Cortex of kidney (tissue), 1 donor: ENCODE data around the gene HIPK3.
"Not testable (repeated sequence)": the region's sequence is repeated elsewhere in the genome, so short reads cannot be mapped to it uniquely, and the experiment has no call there.

Experiments used
- DNase-seq: peaks from one replicate; lab custom pipeline; 2025; lab: John Stamatoyannopoulos, UW

HIPK3 gene

DNA sequence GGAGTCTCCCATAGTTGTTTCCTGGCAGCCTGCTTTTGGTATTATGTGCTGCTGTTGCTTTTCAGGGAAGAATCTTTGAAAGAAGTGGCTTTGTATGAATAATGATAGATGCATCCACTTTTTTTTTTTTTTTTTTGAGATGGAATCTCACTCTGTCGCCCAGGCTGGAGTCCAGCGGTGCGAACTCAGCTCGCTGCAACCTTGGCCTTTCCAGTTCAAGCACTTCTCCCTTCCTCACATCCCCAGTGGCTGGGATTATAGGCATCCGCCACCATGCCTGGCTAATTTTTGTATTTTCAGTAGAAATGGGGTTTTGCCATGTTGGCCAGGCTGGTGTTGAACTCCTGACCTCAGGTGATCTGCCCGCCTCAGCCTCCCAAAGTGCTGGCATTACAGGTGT, 49.6 kb downstream of the HIPK3 start:
- not testable (repeated sequence) for DNase-seq

DNA sequence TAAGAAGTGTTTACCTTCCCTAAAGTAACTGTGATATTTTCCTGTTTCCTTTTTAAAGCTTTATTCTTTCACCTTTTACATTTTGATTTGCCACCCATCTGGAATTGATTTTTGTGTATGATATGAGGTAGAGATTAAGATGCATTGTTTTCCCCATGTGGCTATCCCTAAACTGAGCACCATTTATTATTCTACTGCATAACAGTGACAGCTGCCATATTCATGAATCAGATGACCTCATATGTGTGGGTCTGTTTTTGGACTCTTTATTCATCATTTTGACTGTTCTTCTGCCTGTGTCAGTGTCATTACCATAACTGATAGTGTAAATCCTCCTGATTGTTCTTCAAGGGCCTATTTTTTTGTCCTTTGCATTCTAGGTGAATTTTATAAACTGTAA, 50.8 kb downstream of the HIPK3 start:
- DNase-seq, result no peak

DNA sequence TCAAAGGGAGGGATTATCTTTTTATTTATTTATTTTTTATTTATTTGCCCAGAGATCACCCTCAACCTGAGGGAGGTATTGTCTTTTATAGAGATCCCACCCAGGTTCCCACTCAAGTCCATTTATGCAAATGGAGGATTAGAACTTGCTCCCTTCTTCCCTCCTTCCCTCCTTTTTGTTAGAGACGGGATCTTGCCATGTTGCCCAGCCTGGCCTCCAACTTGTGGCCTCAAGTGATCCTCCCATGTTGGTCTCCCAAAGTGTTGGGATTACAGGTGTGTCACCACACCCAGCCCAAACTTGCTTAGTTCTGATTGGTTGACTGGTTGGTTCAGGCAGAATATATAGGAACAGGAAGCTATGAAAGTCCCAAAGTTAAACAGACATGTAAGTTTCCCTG, 51.9 kb downstream of the HIPK3 start:
- DNase-seq, result no peak

DNA sequence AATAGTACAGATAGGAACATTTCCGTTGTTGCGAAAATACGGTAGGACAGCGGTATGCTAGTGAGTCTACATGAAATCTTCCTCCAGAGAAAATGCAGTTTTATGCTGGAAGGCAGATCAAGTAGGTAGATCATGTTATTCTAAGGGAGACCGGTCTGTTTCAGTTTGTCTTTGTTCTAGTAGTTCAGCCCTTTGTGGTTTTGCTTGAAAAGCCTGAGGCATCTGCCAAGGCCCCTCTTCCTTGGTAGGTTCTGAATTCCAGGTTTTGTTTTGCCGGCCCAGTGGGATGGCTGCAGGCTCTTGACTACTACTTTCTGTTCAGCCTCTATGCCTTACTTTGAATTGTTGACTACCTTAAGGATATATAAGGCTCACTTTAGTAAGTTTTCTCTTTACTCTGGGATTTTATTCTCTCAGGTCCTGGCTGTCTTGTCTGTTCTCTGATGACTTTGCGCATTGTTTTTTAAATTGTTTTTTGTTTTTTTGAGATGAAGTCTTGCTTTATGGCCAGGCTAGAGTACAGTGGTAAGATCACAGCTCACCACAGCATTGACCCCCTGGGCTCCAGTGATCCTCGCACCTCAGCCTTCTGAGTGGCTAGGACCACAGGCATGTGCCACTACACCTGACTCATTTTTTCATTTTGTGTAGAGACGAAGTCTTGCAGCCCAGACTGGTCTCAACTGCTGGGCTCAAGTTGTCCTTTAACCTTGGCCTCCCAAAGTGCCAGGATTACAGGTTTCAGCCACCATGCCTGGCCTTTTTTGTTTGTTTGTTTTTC, 53.7 kb downstream of the HIPK3 start:
- DNase-seq, result no peak

DNA sequence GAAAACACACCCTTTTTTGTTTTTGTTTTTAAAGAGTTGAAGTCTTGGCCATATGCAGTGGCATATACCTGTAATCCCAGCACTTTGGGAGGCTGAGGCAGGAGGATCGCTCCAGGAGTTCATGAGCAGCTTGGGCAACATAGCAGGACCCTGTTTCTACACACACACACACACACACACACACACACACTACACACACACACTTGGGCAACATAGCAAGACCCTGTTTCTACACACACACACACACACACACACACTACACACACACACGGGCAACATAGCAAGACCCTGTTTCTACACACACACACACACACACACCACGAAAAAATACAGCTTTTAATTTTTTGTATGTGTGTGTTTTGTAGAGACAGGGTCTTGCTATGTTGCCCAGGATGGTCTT, 54.5 kb downstream of the HIPK3 start:
- DNase-seq, result no peak

DNA sequence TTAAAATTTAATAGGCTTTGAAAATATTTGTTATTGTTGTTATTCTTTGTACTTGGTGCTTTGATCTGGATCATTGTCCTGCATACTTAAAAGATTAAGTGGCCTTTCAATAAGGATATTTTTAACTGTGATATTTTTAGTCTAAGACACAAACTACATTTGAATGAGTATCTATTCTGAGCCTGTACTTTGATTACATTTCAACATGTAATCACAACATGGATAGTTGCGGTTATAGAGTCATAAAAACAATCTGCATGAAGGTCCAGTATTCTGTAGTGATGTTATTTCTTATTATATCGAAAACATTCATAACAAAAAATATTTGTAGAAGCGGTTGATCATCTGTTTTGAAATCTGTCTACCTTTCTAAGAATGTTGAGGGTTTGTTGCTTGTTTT, 58.6 kb downstream of the HIPK3 start:
- no peak for DNase-seq

DNA sequence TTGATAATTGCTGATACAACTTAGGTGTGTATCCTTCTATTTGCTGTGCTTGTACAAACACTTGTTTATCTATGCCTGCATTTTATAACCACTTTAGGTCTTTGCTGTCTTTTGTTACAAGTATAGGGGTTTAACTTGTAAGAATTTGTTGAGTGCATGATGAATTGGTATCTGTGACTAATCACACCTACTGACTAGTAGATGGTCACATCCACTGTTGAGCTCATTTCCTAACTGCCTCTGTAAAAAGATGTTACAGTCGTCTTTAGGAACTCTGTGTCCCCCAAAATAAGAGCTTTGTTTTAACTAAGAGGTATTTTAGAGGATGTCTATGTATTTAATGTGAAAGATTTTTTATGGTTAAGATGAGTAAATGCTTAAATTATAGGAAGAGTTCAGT, 60.5 kb downstream of the HIPK3 start:
- DNase-seq, result no peak

DNA sequence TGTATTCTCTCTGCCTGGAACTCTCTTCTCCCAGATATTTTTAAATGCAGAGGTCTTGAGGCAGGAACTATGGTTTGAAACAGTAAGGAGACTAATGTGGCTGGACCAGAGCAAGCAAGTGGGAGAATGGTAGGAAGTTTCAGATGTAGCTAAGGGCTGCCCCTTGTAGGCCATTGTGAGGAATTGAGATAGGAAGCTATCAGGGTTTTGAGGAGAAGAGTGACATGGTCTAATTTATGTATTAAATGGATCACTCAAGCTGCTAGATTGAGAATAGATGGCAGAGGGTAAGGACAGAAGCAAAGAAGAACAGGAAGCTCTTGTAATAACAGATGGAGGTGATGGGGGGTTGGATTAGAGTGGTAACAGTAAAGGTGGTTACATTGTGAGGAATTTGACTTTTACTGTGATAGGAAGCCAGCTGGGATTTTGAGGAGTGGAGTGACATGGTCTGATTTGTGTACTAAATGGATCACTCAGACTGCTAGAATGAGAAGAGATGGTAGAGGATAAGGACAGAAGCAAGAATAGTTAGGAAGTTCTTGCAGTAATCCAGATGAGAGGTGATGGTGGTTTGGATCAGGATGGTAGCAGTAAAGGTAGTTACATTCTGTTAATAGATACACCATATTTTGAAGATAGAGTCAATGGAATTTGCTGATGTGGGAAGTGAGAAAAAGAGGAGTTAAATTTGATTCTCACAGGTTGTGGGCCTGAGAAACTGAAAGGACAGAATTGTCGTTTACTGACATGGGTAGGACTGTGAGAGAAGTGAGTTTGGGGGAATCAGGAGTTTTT, 63.0 kb downstream of the HIPK3 start:
- no peak for DNase-seq

DNA sequence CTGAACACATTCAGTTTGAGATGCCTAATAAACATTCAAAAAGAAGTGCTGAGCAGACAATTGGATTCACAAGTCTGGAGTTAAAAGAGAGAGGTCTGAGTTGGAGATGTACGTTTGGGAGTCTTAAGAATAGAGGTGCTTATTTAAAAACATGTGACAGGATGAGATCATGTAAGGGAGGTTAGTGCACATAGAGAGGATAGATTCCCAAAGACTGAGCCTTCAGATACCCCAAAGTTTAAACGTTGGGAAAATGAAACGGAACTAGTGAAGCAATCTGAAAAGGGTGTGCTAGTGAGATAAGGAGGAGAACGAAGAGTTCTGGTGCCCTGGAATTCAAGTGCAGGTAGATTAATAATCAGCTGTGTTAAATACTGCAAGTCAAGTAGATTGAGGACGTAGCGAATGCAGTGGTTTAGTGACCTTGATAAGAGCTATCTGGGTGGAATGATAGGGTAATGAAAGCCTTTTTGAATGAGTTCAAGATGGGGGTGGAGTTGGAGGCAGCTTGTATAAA, 63.7 kb downstream of the HIPK3 start:
- no peak for DNase-seq

DNA sequence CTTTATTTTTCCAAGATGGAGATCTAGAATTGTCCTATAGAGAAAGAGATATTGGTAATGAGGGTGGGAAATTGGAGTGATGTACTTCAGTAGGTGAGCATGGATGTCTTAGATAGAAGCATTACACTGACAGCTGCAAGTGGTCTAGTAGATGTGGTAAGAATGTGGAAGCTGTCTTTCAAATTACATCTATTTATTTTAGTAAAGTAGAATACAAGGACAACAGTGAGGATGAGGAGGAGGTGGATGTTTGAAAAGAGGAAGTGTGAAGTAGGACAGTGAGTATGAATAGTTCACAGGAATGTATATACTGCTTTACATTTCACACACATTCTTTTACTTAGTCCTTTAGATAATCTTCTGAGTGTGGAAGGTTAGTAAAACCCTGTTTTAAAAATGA, 64.2 kb downstream of the HIPK3 start:
- DNase-seq, result no peak

DNA sequence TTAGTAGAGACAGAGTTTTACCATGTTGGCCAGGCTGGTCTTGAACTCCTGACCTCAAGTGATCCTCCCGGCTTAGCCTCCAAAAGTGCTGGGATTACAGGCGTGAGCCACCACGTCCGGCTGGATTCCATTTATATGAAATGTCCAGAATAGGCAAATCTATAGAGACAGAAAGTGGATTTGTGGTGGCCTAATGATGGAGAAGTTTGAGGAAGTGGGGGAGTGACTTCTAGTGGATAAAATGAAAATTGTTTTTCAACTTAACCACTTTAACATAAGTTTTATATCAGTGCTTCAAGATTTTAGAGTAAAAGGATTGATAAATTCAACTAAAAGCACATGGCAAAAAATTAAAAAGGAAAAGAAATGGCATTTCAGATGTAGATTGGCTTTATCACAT, 66.2 kb downstream of the HIPK3 start:
- DNase-seq, result no peak

DNA sequence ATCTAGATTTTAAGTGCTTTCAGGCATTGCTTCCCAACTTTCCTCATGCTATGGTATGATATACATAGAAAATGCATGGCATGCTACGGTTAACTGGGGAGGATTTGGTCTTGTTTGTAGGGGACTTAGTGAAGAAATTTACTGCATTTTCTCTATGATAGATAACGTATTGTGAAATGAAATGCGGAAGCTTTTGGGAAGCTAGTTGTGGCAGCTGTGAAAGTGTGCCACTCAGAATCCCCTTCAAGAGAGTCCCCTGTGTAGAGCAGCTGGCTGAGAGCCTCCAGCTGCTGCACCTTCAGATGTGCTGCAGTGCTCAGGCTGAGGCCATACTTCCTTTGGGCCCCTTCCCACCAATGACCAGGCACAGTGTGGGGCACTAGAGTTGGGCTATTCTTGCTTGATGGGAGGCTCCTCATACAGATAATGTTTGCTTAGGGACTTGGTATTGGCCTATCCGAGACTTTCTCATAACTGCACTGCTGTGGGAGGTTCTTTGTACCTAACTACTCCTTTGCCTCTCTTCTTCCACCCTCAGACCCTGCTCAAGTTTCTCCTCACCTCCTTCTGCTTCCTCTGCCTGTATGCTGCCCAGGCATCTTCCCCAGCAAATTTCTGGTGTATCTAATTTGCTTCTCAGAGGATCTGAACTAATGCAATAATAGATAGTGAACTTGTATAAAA, 67.3 kb downstream of the HIPK3 start:
- no peak for DNase-seq

DNA sequence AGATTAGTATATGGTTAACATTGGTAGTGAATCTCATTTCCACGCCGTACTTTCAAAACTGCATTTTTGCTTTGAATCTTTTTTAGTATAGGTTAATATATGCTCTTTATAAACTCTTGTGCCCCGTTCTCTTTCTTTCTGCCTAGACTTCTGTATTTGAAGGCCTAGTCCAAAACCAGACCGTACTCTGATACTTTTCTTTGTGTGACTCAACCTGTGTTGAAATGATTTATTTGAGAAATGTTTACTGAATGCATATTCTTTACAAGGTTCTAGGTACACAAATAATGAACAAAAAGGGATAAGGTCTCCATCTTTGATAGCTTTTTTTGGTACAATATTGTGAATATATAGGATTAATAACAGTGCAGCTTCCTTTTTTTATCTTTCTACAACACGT, 68.3 kb downstream of the HIPK3 start:
- DNase-seq, result no peak

DNA sequence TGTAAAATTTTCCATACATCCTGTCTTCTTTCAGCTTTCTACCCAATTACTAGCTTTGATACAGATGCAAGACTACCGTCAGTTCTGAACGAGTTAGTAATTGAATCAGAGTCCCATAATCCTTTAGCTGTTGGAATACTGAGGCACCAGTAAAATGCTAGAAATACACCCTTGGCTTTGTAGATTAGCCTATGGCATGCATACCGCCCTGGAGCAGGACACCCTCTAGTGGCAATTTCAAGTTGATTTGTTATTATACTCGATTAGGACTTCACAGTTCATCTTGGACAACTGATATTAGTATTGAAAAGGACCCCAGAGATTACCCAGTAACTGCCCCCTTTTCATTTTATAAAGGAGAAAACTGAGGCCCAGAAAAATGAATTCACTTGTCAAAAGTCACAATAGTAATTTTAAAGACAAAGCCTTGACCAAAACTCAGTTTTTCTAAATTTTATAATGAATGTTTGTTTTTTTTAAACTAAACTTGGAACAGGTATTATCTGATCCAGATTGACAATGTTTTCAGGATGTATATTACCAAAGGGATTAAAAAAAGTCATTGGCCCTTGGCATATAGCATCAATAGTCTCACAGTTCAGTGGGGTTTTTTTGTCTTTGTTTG, 72.6 kb downstream of the HIPK3 start:
- DNase-seq, result no peak

DNA sequence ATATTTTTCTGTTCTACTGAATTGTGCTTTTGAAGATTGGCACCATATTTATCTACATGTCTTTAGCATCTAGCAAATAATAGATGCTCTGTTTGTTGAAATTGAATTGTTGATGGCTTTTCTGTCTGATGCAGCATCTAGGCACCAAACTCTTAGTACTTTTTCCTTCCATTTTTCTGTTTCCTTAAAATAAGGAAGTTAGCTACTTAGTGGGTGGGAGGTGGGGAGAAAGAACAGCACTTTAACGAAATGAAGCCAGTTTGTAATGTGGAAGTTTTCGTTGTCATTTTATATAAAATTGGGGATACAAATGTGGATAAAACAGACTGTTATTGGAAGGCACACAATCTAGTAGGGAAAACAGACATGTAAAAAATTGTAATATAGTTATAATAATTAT, 76.6 kb downstream of the HIPK3 start:
- DNase-seq, result no peak

DNA sequence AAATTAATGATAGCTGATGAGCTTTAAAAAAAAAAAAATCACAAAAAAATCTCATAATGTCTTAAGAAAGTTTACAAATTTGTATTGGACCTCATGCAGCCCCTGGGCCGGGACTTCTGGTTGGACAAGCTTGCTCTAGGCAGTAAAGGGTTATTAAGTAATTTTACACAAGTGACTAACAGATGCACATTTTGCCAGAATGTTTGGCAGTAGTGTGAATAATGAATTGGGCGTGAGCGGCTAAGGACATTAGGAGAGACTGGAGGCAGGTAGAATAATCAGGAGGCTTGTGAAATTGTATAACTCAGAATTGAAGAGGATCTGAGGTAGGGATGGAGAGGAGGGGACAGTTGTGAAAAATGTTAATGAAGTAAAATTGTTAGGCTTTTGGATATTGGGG, 77.4 kb downstream of the HIPK3 start:
- DNase-seq, result no peak

DNA sequence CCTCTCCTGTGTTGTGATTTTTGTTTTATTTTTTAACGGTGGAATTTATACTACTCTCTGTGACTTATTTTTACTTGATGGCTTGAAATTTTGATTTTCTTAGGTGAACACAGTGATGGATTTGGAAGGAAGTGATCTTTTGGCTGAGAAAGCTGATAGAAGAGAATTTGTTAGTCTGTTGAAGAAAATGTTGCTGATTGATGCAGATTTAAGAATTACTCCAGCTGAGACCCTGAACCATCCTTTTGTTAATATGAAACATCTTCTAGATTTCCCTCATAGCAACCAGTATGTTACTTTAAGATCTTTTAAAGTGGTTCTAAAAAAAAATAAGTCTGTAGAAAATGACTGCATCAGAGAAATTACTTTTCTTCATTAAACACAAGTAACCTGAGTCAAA, 82.1 kb downstream of the HIPK3 start:
- DNase-seq, result no peak

DNA sequence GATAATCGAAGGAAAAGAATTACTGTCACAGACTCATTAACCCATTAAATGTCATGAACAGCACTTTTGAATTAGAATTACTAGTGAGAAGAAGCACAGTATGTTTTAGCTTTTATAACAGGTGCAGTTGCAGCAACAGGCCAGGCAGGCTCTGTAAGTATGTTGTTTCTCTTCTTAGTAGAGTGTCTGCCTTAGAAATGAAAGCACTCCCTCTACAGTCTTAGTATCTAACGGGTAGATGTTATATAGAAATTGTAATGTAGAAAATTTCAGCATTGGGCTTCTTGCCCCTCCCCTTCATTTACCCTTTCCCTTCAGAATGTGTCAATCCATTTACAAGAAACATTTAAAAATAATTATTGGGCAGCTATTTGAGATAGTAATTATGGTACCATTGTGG, 87.4 kb downstream of the HIPK3 start:
- DNase-seq, result no peak

DNA sequence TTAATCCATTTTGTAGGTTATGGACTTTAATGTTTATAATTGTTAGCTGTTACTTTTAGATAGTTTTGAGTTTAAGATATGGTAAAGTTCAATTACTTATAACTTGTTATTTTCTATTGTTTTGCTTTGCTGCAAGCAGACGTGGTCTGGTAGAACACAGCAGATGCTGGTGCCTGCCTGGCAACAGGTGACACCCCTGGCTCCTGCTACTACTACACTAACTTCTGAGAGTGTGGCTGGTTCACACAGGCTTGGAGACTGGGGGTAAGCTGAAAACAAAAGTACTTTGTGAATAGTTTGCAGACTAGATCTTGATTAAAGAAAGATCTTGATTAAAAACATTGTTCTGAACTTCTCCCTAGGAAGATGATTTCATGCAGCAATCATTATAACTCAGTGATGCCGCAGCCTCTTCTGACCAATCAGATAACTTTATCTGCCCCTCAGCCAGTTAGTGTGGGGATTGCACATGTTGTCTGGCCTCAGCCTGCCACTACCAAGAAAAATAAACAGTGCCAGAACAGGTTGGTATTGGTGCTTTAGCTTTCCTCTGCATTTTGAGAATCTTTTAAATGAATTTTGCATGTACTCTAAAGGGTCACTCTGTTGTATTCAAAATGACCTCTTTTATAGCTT, 90.4 kb downstream of the HIPK3 start:
- DNase-seq, result no peak

DNA sequence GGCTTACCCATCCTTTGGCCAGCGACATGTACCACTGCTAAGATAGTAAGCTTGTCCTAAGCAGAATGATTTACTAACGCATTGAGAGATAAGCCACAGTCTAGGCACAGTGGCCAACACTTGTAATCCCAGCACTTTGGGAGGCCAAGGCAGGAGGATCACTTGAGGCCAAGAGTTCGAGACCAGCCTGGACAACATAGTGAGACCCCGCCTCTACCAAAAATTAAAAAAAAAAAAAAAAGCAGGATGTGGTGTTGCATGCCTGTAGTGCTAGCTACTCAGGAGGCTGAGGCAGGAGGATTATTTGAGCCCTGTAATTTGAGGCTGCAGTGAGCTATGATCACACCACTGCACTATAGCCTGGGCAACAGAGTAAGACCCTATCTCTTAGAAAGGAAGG, 93.1 kb downstream of the HIPK3 start:
- no peak for DNase-seq

DNA sequence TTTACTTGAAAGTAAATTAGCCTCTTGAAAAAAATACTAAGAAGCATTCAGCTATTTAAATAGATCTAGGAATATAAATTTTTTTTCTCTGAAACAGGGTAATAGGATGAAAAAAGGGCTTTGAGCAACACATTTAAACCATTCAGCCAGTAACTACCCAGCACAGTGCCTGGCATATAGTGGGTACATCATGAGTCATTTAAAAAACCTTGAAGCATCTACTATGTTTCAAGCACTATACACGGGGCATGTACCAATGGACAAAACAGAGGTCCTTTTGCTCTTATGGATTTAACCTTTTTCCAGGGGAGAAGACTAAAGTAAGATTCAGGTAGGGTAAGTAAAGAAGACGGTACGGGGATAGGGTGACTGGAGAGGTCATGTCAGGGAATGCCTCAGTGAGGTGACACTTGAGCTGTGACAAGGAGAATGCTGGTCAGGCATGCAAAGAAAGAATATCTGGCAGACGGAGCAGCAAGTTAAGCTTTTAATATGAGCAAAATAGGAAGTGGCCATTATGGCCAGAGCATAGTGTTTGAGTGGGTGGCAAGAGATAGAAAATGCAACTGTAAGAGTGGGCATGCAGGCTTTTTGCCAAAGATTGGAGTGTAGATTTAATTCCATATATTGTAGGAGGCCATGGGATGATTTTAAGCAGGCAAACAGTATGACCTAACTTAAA, 101.1 kb downstream of the HIPK3 start:
- no peak for DNase-seq
